Kidney epithelial cell (primary cell): ENCODE measurements around the gene VWA5B1. TPM values are rescaled to one million over a fixed set of nuclear protein-coding genes. Genes with fewer than 3 reads are reported as not detected.

Source experiments
- DNase-seq: peaks from one replicate; pipeline ENCODE4 v3.0.0-alpha.2; 2010; ENCODE audit warnings: low read depth
- H3K27me3 ChIP-seq: 2 replicates; pipeline ENCODE4 v1.6.0; 2011; ENCODE audit warnings: low read length; ENCODE audit not compliant: control insufficient read depth, insufficient read depth
- H3K36me3 ChIP-seq: 2 replicates; pipeline ENCODE4 v1.5.1; 2011; ENCODE audit warnings: low read length; ENCODE audit not compliant: control insufficient read depth, insufficient read depth
- H3K4me3 ChIP-seq: 2 replicates; pipeline ENCODE4 v1.5.1; 2011; ENCODE audit warnings: low read depth, mild to moderate bottlenecking, control low read depth, low read length
- total RNA-seq: library from RNA; depleted of rRNA; stranded (reverse); fragments of >200 nt; gene quantifications from 2 replicates; pipeline ENCODE4 v1.2.3, GENCODE V29; 2015
- TF ChIP-seq, protein P1 (sequence below): IDR thresholded peaks from 2 replicates; pipeline ENCODE4 v1.5.1; 2011; ENCODE audit warnings: mild to moderate bottlenecking, moderate library complexity, low read length, control low read depth, inconsistent platforms; ENCODE audit not compliant: insufficient read depth, poor library complexity, severe bottlenecking

Gene VWA5B1
- total RNA-seq, 1 donor from 2014 or later: not detected

DNA sequence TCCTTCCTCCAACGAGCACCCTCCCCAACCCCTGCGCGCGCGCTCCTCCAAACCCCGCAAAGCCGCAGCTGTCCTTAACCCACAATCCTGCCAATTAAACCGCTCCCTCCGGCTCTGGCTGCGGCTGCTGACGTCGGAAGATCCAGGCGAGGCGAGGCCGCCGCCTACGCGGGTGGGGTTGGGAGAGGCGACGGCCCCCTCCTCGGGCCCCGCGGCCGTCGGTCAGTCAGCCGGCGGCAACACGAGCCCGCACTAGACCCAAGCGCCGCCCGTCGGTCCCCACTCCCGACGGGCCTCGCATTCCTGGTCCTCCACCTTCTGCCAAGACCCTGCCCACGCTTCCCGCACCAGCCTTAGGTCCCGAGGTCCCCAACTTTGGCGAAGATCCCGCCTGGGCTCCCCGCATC is 75.4 kb downstream of the VWA5B1 start:
- peaks cover 41% of the 10 kb centered on the region for H3K27me3 ChIP-seq

DNA sequence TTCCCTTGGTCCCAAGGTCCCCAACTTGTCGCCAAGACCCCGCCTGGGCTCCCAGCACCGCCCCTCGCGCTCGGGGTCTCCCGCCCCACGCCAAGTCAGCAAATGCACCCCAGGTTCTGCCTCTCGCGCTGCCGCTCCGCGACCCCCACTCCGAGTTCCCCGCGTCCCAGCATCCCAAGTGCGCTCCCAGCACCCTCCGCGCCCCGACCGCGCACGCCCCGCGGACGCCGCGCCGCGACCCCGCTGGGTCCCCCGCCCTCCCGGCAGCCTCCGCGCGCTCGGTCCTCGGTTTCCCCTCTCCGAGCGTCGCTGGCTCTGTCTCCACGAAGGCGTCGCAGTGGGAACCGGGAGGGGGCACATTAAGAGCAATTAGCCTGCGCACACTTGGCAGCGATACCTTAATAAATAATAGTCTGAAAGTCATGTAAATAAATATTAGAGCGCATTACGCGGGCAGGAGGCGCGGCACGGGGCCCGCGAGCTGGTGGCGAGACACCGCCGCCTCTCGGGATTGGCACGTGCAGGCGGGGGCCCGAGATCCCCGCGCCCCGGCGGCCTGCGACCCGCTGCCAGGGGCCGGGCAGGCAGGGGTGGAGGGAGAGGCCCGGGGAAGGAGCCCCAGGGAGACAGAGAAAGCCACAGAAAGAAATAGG is 75.9 kb downstream of the VWA5B1 start:
- TF ChIP-seq, protein P1, sequence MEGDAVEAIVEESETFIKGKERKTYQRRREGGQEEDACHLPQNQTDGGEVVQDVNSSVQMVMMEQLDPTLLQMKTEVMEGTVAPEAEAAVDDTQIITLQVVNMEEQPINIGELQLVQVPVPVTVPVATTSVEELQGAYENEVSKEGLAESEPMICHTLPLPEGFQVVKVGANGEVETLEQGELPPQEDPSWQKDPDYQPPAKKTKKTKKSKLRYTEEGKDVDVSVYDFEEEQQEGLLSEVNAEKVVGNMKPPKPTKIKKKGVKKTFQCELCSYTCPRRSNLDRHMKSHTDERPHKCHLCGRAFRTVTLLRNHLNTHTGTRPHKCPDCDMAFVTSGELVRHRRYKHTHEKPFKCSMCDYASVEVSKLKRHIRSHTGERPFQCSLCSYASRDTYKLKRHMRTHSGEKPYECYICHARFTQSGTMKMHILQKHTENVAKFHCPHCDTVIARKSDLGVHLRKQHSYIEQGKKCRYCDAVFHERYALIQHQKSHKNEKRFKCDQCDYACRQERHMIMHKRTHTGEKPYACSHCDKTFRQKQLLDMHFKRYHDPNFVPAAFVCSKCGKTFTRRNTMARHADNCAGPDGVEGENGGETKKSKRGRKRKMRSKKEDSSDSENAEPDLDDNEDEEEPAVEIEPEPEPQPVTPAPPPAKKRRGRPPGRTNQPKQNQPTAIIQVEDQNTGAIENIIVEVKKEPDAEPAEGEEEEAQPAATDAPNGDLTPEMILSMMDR: no peak
- DNase-seq: no peak
- peaks cover 40% of the 10 kb centered on the region for H3K27me3 ChIP-seq
- H3K36me3 ChIP-seq: no peaks in the 10 kb centered on the region
- H3K4me3 ChIP-seq: no peak overlapping the region

More for the DNA sequence above, 75.4 kb downstream of the VWA5B1 start:
- no peak for DNase-seq
- TF ChIP-seq, protein P1: no peak
- no peak overlapping the region for H3K4me3 ChIP-seq
- H3K36me3 ChIP-seq: no peaks in the 10 kb centered on the region

DNA sequence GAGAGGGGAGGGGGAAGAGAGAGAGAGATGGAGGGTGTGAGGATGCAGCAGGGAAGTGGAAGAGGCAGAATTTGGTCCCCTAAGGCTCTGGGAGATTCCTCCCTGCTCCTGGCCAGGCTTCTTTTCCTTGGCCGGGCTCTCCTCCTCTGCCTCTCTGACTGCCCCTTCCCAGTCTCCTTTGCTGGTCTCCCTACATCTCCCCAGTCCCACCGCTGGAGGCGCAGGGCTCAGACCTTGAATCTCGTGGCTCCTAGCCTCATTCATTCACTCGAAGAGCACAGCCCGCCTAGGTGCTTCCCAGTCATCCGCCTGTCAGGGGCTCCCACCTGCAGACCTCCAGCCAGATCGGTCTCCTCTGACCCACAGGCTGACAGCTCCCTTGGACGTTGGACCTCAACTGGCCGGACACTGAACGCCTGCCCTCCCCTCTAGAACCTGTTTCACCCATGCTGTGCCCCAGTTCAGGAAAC is 76.5 kb downstream of the VWA5B1 start:
- Histone ChIP-seq H3K4me3 (no peak overlapping the region), H3K36me3 (no peaks in the 10 kb centered on the region), H3K27me3 (peaks cover 42% of the 10 kb centered on the region)
- TF ChIP-seq, protein P1: peak; percentile 80
- no peak for DNase-seq

DNA sequence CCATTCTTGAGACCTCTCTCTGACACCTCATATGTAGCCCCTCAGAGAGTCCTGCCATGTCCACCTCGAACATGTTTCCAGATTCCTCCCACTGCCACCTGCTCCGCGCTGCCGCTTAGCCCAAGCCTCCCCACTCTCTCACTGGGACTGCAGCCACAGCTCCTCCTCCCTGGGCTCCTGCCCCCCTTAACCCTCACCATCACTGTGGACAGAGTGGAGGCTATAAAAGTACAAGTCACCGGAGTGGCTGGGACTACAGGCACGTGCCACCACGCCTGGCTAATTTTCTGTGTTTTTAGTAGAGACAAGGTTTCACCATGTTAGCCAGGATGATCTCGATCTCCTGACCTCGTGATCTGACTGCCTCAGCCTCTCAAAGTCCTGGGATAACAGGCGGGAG is 77.0 kb downstream of the VWA5B1 start:
- H3K36me3 ChIP-seq: no peaks in the 10 kb centered on the region
- H3K4me3 ChIP-seq: no peak overlapping the region
- no peak for DNase-seq
- TF ChIP-seq, protein P1: no peak
- peaks cover 42% of the 10 kb centered on the region for H3K27me3 ChIP-seq

DNA sequence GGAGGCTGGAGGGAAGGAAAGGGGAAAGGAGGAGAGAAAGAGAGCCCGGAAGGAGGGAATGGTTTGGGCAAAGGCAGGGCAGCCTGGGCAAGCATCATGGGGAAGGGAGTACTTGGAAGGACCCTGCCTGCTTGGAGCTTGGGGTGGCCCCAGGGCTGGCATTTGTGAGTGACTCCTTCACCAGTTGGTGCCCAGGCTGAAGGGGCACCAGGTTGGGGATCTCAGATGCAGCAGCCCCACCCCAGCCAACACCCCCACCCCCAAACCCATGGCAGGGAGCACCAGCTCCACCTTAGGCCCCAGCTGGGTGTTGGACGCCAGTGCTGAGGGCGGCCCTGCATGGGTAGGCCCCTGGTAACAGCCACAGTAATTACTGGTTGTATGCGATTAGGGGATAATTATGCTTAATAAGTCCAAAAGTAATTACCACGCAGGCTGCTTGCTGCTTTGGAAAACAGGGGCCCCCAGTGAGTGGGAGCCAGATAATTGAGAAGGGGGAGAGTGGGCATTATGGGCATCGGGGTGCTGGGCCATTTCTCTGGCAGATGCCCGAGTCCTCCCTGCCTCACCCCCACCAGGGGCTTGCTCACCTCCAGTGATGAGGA is 78.3 kb downstream of the VWA5B1 start:
- Histone ChIP-seq H3K27me3 (peaks cover 47% of the 10 kb centered on the region), H3K4me3 (no peak overlapping the region), H3K36me3 (no peaks in the 10 kb centered on the region)
- DNase-seq: no peak
- TF ChIP-seq, protein P1: no peak
